Measurements from ENCODE around the gene PLAC8.
"Not testable (repeated sequence)": the region's sequence is repeated elsewhere in the genome, so short reads cannot be mapped to it uniquely, and the experiment has no call there.

Gene PLAC8

GRCh38 chr4:83113429-83113786 lies 1.1 kb downstream of the PLAC8 start:
- DNase-seq (ENCODE audit: low read depth in 2 of 2) = no peak
- H3K4me3 ChIP-seq (replicated peaks in 1 of 2; ENCODE audit: low read depth in 2 of 2, low read length in 2 of 2) = no peak overlapping the region

GRCh38 chr4:83112678-83113428 lies 1.7 kb downstream of the PLAC8 start:
- DNase-seq (ENCODE audit: low read depth in 2 of 2) = no peak

More at GRCh38 chr4:83113429-83113786, 1.1 kb downstream of the PLAC8 start:
- TF ChIP-seq CTCF (IDR thresholded peaks at IDR 0.05; ENCODE audit: low read depth, low read length) = no peak

GRCh38 chr4:83112231-83112630 lies 2.3 kb downstream of the PLAC8 start:
- no peak overlapping the region for H3K4me3 ChIP-seq (replicated peaks in 1 of 2; ENCODE audit: low read depth in 2 of 2, low read length in 2 of 2)
- no peak for DNase-seq (ENCODE audit: low read depth in 2 of 2)
- TF ChIP-seq CTCF (IDR thresholded peaks at IDR 0.05; ENCODE audit: low read depth, low read length) = no peak

More at GRCh38 chr4:83112678-83113428, 1.7 kb downstream of the PLAC8 start:
- no peak overlapping the region for H3K4me3 ChIP-seq (replicated peaks in 1 of 2; ENCODE audit: low read depth in 2 of 2, low read length in 2 of 2)
- TF ChIP-seq CTCF (IDR thresholded peaks at IDR 0.05; ENCODE audit: low read depth, low read length) = no peak

- not testable (repeated sequence) for DNase-seq (ENCODE audit: low read depth in 2 of 2); H3K4me3 ChIP-seq (replicated peaks in 1 of 2; ENCODE audit: low read depth in 2 of 2, low read length in 2 of 2)
Measured at GRCh38 chr4:83111751-83112141, 2.8 kb downstream of the PLAC8 start.

GRCh38 chr4:83110970-83111750 lies 3.4 kb downstream of the PLAC8 start:
- H3K4me3 ChIP-seq (replicated peaks in 1 of 2; ENCODE audit: low read depth in 2 of 2, low read length in 2 of 2) = no peak overlapping the region
- DNase-seq (ENCODE audit: low read depth in 2 of 2) = no peak
- no peak for TF ChIP-seq CTCF (IDR thresholded peaks at IDR 0.05; ENCODE audit: low read depth, low read length)

- peak; percentile 73 for TF ChIP-seq CTCF (IDR thresholded peaks at IDR 0.05; ENCODE audit: low read depth, low read length)
- DNase-seq (ENCODE audit: low read depth in 2 of 2) = peak; percentile 74 to 79
- peak overlapping the region; percentile 55 to 62 for H3K4me3 ChIP-seq (replicated peaks in 1 of 2; ENCODE audit: low read depth in 2 of 2, low read length in 2 of 2)
Measured at GRCh38 chr4:83110223-83110945, 4.1 kb downstream of the PLAC8 start.
